Measurements from ENCODE around the gene NEK8. TPM values are rescaled to one million over a fixed set of nuclear protein-coding genes. Genes with fewer than 3 reads are reported as not detected.
"Not testable (repeated sequence)": the region's sequence is repeated elsewhere in the genome, so short reads cannot be mapped to it uniquely, and the experiment has no call there.

Gene NEK8
- total RNA-seq, 1 experiment from 2014 or later = 3.1 TPM

DNA sequence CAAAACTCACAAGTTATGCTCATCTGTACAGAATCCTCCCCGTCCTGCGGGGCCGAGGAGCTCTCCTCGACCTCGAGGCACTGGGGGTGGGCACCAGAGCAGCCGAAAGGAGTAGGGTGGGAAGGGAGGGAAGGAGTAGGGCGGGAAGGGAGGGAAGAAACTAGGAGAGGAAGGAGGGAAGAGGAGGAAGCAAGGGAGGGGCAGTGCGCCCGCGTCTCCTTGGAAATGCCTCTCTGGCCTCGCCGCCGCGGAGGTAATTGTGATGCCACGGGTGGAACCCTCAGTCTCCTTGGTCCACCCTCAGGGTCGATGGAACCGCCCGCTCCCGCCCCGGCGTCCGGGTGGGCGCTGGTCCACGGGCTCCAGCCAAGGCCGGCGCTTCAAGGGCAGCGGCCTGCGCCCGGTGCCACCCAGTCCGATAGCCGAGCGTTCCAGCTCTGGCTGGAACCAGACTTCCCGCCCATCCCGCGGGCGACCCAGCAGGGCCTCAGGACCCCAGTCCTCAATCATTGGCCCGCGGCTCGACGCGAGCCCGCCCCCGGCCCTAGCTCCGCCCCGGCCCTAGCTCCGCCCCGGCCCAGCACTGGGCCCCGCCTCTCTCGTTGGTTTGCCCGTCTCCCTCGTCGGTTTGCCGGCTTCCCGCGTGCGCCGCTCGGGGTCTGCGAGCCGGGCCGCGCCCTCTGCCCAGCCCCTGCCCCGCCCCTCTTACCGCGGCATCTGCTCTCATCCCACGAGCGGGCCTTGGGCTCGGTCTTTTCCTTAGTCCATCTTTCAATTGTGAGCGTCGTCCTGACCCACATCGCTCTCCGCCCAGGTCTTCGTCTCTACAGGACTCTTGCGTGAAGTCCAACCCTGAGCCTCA lies 17.5 kb upstream of the NEK8 start:
- DNase-seq (ENCODE audit: low spot score) = peak; percentile 50

DNA sequence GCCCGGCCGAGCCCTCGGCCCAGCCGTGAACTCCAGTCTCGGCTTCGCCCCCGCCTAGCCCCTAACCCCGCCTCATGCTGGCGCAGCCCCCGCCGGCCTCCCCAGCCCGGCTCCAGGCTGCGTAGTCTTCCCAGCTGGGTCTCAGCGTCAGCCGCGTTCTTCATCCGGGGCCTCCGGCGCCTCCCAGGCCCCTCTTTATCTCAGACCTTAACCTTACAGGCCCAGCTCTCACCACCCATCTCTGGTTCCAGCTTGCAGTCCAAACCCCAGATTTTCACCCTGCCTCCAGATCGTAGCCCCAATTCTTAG lies 16.9 kb upstream of the NEK8 start, which contains the start of gene PROCA1:
Gene PROCA1, minus strand, starts transcription at position 166 of the 309 bp plus-strand sequence. CDS start 228 bp downstream, outside the sequence.
- DNase-seq (ENCODE audit: low spot score) = no peak

DNA sequence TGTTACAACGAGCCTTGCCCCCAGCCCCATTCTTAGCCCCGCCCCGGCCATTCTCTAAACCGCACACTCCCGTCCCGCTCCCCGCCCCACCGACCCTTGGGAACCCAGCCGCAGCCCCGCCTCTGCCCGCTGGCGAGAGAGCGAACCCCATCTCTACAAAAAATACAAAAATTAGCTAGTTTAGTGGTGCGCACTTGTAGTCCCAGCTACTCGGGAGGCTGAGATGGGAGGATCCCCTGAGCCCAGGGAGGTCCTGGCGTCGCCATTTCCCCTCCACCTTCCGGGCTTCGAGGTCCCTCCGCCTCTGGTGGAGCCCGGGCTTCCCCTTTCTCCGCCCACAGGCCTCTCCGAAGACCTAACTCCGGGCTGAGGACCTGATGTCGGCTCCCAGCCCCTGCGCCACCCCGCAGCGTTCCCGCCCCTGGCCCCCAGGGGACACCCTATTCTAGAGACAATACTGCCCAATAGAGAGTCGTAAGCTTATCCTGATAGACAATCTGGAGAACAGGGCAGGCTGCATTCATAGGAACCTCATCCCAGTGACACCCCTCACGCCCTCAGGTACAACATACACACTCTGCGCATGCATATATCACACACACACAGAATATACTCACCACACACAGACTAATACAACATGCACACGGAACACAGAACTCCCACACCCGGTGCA lies 16.4 kb upstream of the NEK8 start:
- no peak for DNase-seq (ENCODE audit: low spot score)

DNA sequence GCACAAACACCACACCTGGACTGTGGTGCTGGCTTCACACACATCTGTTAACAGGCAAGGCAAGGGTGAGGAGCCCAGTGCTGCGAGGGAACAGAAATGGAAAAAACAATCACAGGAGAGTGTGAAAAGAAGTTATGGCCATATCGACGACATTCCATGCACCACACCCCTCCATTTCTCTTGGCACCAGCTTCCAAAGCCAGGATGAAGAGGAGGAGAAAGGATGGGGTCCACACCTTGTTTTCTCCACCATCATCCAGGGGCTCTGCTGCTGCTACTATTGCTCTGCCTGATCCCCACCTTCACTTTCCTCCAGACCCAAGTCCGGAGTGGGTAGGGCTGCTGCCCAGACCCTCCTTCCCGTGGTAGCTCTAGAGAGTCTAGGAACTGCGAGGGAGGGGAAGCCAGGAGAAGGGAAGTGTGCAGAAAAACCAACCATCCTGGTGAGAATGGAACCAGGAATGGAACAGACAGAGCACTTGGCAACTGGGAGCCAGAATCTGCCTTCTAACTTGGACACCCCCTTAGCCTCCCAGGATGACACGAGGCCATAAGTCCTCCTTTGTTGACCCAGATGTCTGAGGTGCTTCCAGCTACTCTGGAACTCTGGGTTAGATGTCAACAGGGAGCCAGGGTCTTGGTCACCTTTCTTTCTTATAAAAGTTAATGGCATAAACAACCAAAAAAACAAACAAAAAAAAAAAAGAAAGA lies 15.7 kb upstream of the NEK8 start:
- DNase-seq (ENCODE audit: low spot score) = no peak

DNA sequence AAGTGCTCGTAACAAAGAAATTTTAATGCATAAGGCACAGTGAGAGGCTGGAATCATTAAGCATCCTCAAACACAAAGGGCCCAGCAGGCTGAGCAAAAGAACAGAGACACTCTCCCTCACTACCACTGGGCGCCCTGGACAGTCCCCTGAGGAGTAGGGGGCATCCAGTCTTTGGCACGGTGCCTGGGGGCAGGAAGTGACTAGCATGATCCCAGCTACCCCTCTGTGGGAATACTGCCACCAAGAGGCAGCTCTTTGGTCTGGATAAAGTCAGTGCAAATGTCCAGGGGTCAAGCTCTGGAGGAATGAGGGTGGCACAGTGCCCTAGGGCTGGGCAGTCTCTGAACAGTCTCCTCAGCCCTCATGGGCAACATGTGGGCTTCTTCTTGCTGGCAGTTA lies 14.3 kb upstream of the NEK8 start:
- DNase-seq (ENCODE audit: low spot score) = no peak

DNA sequence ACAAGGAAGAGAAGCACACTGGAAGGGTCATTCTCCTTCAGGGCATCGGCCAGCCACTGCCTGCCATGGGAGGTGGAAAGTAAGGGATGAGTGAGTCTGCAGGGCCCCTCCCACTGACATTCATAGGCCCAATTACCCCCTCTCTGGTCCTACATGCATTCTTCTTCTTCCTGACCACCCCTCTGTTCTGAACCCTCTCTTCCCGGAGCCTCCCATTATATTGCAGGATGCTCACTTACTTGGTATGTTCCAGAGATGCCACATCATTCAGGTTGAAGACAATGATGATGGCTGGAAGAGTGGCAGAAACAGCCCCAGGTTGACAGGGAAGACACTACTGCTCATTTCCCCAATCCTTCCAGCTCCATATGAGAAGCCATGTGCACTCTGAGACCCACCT lies 13.4 kb upstream of the NEK8 start:
- DNase-seq (ENCODE audit: low spot score) = no peak

DNA sequence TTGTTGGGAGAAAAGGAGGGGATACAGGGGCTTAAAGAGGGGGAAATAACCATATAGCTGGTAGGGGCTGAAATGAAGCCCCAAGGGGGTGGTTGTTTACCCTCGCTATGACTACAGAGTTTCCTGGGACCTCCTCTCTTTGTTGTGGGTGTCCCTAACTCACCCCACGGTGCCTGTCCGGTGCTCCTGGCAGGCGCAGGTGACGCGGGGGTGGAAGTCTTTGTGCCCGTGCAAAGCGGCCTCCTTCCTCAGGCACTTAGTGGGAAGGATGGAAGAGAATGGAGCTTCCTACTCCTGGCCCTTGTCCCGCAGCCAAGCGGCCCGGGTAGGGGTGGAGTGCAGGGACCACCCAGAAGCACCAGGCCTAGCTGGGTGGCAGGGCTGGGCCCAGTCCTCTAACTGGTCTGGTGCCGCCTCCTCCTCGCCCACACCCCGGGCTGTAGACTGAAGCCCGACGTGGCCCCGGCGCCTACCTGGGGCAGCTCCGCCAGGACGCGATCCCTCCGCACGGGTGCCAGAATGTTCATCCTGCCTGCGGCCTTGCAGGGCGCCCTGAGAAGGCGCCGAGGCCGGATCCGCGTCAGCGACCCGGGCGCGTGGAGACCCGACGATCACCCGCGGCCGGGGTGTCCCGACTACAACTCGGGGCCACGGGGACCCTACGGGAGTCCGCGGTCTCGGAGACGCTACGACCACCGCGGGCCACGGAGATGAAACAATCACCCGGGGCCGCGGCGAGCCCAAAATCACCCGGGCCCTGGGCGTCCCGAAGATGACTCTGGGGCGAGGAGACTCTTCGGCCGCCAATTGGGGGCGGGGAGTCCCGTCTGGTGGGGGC lies 11.6 kb upstream of the NEK8 start:
- DNase-seq (ENCODE audit: low spot score) = no peak

DNA sequence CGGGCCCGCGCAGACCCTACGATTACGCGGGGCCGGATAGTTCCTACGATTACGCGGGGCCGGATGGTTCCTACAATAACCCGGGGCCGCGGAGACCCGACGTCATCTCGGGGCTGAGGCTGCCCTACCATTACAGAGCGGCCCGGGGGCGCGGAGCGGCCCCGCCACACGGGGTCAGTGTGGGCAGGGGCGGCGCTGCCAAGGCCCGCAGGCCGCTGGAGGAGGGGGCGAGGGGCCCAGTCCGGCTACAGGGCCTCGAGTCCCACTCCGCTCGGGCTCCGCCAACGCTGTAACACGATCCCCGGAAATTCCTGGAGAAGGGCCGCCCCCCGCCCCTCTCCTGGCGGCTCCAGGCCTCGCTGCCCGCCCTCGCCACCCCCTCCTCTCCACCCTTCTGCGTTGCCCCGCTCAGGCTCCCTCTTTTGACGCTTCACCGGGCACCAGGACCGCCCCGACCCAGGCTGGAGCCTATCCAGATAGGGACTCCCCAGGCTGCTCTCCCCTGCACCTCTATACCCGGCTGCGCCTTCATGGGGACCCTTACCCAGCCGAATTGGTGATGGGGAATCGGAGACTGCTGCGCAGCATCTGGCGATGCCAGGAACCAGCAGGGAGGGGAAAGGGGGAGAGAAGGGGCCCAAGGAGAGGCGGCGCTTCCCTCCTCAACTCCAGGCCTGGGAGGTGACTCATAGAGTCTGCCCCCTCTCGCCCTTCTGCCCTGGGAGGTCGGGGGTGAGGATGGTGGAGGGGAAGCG lies 10.8 kb upstream of the NEK8 start, which contains the start of gene RAB34:
Gene RAB34, minus strand, starts transcription at position 291 of the 755 bp plus-strand sequence. CDS start 602 bp downstream, outside the sequence.
- DNase-seq (ENCODE audit: low spot score) = peak; percentile 85

DNA sequence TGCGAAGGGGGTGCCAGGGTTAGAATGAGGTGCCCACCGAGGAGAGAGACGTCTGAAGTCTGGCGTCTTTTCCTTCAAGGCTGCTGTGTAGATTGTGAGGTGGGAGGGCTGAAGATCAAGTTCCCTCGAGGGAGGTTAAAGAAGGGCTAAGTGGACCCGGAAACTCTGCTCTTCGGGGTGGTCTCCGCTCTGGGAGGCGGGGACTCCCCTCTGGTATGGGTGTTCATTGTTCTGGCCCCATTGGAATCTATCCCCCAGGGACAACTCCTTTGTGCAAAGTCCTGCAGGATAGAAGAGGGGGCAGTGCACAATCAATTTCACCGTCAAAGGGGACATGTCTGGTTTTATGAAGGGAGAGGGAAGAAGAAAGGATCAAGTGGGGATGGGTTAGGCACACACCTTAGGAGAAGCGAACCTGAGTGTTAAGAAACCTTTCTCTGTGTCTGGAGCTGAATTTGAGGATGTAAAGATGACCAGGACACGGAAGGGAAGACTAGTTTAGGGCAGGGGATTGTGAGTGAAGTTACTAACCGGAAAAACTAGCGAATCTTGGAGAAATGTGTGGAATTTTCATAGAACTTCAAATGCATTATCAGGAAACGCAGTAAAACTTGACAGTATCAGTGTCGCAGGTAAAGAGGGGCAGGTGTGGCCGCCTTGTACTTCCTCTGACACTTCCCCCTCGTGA lies 10.1 kb upstream of the NEK8 start:
- no peak for DNase-seq (ENCODE audit: low spot score)

DNA sequence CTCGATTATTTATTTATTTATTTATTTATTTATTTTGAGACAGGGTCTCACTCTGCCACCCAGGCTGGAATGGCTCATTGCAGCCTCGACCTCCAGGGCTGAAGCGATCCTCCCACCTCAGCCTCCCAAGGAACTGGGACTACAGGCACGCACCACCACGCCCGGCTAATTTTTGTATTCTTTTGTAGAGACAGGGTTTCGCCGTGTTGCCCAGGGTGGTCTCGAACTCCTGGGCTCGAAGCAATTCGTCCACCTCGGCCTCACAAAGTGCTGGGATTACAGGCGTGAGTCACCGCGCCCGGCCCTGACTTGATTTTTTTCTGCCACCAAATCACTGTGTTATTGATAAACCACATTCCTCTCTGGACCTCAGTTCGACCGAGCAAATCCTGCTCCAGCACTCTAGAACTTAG lies 9.6 kb upstream of the NEK8 start:
- DNase-seq (ENCODE audit: low spot score) = no peak

DNA sequence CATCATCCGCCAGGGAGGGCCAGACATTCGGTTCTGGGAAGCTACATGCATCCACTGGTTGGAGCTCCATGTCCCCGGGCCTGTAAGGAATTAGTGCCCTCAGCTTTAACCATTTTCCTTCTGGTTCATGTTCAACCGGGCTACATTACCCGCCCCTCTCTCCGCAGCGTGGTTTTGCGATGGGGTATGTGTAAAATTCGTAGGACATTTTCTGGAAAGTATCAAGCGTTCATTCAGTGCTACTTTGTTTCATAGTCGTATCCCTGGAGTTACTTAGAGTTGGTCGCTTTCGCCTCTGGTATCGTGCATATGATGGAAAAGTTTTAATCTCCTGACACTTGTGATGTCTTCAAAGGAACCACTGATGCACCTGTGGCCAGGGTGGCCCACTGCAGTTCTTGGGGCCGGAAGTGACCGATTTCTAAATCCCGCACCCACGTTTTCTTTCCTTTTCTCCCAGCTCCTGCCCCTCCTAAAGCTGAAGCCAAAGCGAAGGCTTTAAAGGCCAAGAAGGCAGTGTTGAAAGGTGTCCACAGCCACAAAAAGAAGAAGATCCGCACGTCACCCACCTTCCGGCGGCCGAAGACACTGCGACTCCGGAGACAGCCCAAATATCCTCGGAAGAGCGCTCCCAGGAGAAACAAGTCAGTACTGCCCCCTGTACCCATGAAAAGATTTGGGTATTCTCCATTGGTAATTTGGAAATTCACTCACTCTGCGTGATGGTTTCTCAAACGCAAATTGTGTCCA lies 8.2 kb upstream of the NEK8 start:
- no peak for DNase-seq (ENCODE audit: low spot score)

DNA sequence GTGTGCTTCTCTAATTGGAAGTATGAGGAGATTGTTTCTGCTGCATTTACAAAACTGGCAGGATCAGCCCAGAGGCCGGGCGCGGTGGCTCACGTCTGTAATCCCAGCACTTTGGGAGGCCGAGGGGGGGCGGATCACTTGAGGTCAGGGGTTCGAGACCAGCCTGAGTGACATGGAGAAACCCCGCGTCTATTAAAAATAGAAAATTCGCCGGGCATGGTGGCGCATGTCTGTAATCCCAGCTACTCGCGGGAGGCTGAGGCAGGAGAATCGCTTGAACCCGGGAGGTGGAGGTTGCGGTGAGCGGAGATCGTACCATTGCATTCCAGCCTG lies 7.6 kb upstream of the NEK8 start:
- not testable (repeated sequence) for DNase-seq (ENCODE audit: low spot score)

DNA sequence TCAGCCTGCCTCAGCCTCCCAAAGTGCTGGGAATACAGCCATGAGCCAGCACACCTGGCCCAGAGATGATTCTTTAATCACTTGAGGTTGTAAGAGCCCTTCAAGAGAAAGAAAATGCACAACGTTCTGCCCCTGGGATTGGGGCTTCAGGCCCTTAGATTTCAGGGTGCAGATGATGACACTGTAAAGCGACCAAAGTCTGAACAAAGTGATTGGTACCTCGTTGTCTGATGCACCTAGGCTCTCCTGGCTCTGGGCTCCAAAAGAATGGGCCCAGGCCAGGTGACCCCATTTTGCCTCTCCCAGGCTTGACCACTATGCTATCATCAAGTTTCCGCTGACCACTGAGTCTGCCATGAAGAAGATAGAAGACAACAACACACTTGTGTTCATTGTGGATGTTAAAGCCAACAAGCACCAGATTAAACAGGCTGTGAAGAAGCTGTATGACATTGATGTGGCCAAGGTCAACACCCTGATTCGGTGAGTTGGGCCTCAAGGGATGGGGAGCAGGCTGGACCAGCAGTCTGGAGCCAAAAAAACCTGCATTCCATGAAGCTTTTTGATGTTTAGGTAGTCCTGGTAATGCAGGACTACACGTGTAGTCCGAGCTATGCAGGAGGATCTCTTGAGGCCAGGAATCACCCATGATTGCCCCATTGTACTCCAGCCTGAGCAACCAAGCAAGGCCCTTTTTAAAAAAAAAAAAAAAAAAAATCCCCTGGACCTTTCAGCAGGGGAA lies 6.0 kb upstream of the NEK8 start:
- DNase-seq (ENCODE audit: low spot score) = no peak

DNA sequence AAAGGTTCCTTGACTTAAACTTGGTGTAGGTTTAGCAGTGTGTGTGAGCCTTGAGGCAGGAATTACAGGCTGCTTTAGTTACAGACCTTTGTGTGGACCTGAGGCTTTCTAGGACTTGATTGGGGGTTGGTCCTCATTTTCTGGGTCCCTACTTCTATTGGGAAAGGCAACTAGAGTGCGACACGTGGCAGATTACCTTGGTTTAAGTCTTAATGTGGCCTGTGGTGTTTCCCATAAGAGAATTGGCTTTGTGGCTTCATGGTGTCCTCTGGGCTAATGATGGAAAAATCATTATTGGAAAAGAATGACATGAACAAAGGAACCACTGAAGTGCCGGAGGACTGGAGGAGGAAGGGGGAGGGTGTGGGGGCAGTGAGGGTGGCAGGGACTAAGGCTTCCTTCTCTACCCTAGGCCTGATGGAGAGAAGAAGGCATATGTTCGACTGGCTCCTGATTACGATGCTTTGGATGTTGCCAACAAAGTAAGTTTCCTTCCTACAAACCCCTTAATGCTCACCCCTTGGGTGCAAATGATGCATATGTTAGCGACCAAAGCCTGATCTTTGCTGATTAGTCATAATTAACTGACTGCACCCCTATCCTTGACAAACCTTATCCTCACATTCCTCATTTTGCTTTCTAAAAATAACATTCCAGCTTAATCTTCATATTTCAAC lies 5.3 kb upstream of the NEK8 start:
- no peak for DNase-seq (ENCODE audit: low spot score)

DNA sequence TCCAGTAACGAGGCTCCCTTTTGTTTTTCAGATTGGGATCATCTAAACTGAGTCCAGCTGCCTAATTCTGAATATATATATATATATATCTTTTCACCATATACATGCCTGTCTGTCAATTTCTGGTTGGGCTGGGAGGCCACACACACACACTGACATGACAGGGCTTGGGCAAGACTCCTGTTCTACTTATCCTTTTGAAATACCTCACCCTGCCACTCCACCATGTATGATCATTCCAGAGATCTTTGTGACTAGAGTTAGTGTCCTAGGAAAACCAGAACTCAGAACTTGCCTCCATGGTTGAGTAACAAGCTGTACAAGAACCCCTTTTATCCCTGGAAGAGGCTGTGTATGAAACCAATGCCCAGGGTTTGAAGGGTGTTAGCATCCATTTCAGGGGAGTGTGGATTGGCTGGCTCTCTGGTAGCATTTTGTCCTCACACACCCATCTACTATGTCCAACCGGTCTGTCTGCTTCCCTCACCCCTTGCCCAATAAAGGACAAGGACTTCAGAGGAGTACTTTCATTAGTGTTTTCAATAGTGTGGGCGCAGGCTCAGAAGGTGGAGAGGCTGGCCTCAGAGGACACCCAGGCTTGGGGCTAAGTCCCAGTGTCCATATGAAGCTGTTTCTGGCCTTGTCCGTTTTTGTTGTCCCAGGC lies 4.6 kb upstream of the NEK8 start:
- DNase-seq (ENCODE audit: low spot score) = not testable (repeated sequence)

DNA sequence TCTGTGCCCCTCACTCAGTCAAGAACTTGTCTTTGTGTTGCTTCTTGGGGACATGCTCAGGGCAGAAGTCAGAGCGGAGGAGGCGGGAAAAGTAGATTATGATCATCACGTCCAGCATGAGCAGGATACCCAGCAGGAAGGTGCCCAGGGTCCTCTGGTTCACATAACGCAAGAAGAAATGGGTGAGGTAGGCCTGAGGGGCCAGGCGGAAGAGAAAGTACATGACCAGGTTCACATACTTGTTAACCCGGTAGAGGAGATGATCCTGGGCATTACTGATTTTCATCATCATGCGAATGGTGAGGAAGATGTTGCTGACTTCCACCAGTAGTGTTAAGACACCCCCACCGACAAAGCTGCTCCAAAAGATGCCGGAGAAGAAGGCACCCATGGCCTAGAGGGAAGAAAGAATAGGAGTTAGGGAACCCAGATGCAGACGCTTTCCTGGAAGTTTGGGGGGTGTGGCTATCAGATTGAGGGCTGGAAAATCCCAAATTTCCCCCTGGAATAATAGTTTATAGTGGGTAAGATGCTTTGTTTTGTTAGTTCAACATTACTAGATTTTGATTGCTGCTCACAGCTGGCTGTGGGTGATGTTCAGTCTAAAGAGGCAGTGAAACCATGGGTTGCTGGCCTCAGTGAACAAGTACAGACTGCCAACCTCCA lies 4.0 kb upstream of the NEK8 start:
- DNase-seq (ENCODE audit: low spot score) = no peak

DNA sequence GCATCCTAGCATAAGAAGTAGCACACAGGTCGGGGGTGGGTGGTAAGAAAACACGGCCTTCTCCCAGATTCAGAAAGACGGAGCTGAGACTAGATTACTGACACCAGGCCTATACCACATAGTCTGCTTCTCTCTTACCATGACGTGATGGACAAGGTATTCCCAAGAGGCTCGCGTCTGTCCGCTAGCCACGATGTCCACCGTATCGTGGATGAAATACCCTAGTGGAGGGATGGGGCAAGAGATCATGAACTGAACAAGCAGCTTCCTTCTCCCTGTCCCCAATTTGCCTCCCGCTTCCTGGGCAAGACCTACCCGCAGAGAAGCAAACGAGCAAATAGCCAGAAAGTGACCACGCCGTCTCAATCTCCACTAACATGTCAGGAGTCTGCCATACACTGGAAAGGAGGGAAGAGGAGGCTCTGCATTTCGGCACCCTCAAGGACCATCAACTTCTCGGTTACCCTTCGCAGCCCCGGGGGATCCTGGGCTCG lies 3.4 kb upstream of the NEK8 start:
- DNase-seq (ENCODE audit: low spot score) = peak; percentile 67
